Epithelial cell of prostate (primary cell): ENCODE data around the gene SLC6A17.

Source experiments
- DNase-seq: peaks from one replicate; pipeline ENCODE4 v3.0.0-alpha.2; 2011; ENCODE audit warnings: low read depth, low spot score
- H3K27ac ChIP-seq: fragments of 450-650 bp; 2 replicates; pipeline ENCODE4 v1.5.1; 2017; ENCODE audit warnings: mild to moderate bottlenecking

The SLC6A17 gene

DNA sequence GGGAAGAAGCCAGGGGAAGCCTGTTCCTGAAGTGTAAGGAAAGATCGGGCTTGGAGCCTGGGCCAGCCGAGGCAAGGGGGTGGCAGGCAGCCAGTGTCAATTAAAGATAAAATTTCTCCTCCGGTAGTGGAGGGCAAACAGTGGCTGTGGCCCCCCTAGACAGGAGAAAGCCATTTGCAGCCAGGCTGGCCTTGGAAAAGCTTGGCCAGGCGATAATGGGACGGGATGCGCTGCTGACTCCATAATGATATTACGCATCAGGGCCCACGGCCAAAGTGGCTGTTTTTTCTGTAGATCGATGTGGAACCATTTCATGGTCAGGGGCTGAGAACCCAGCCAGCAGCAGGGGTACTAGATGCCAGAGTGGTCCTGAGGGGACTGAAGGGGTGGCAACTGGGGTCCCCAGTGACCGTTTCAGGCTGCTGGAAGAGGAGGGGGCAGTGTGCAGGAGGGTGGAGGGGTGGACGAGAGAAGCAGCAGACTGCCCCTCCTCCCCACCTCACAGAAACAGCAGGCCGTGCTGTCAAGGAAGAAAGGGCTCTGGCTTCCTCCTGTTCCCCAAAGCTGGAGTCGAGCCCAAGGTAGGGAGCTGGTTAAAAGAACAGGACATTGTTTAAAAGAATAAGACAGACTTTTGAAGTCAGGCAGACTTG lies 85.0 kb downstream of the SLC6A17 start:
- no peak for DNase-seq
- peak overlapping the region; percentile 93 for H3K27ac ChIP-seq

- peak; percentile 97 for DNase-seq
- peak overlapping the region; percentile 93 for H3K27ac ChIP-seq
Measured at GRCh38 chr1:110235834-110236682, 85.8 kb downstream of the SLC6A17 start.

DNA sequence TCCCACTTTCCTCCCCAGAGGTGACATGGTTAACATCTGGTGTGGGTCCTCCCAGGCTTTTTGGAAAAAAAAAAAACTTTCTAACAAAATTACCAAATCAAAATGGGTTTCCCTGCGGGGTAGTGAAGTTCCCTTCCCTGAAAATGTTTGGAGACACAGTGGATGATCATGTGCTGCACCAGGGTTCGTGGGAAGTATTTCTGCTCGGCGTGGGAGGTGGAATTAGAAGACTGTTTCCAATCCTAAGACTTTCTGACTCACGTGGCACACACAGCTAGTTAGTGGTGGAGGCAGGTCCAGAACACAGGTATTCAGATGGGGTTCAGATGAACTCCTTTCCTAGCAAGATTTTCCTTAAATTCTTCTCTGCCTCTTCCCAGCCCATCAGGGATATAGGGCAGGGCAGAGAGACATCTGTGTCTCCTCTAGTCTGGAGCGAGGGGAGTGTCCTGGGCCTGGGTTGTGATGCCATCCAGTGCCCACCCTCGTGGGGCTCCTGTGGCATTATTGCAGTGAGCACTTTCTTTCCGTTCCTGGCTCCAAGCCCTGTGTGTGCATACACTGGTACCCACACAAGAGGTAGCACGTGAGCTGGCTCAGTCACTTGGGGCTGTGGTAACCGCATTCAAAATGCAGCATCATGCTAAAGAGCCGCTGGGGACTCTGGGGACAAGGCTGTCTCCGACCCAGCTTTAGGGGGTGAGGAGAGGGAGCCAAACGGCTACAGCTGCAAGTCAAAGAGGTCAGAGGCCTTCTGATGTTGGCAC lies 87.3 kb downstream of the SLC6A17 start:
- no peak for DNase-seq
- no peak overlapping the region for H3K27ac ChIP-seq

DNA sequence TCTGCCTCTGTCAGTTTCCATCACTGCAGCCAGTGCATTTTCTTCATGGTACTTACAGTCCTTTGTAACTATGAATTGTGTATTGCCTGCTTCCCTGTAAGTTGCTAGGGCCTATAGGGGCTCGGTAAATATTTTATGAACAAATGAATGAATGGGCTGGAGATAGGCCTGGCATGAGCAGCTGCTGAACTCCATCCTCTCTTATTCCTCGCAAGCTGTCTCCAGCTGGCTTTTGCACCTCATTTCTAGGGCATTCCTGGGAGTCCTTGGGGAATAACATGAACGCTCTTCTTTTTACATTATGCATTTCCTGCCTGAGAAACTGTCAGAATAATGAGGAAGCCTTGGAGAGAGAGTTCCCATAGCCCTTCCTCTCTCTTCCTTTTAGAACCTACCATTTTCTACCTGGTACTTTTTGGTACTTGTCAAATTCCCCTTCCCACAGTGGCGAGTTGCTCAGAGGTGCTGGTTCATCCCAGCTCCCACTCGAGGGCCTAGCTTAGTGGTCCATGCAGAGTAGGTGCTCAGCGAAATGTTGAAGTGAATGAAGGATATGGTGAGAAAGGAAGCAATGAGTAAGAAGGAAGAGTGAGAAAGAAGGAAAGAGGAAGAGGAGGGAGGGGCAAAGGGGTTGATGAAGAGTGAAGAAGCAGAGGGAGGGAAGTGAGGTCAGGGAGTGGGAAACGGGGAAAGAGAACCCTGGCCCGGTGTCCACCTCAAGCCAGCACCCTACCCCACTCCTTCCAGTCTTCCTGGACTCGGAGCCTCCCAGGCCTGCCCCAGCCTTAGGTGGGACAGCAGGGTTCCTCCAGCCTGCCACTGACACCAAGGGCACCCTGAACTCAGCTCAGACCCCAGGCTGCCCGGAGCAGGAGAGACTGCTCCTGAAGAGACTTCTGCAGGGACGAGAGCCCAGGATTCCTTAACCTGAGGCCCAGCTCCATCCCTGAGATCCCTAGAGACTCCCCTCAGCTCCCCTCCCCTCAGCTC lies 89.4 kb downstream of the SLC6A17 start:
- DNase-seq = no peak
- no peak overlapping the region for H3K27ac ChIP-seq

DNA sequence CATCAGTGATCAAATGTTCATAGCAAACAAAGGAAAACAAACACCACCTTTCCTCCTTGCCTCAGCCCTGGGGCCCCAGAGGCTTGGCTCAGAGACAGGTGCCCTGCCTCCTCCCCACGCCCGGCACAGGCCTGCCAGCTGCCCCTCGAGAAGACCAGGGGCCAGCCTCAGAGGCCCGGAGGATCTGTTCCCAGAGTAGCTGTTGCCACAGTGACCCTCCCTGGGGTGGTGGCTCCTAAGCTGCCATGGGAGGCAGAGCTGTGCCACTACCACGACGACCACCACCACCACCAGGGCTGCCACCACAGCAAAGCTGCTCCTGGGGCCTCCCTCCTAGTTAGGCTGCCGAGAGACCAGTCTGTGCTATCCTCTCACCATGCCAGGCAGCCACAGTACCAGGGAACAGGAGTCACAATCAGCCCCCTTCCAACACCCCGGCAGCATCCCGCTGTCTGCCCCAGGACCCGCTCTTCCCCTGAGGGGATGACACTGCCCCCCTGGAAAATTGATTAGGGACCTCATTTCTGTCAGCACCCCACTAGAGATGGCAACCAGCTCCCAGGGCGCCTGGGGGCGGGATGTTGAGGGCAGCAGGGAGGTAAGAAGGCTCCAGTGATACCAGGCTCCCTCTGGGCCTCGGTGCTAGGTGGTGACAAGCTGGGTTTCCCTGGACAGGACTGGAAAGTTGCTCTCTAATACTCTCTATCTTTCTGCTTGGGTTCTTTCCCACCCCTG lies 90.3 kb downstream of the SLC6A17 start:
- no peak for DNase-seq

GRCh38 chr1:110241516-110241915 lies 91.2 kb downstream of the SLC6A17 start:
- no peak for DNase-seq

More for the DNA sequence above, 90.3 kb downstream of the SLC6A17 start:
- no peak overlapping the region for H3K27ac ChIP-seq

DNA sequence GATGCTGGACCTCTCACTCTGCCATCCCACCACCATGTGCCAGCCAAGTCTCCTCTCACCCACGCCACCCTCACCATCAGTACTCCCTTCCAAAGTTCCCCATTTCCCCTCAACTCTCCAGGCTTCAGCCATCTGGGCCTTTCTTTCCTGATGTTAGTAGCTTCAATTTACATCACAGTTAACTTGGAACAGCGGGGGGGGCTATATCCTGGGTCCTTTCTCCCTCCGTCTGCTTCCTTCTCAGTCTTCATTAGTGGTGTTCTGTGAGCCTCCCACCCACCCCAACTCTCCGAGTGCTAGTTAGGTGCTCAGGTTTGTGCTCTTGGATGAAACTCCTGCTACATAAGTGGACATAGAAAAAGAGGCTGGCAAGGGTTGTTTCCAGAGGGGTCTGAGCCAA lies 91.8 kb downstream of the SLC6A17 start:
- DNase-seq = no peak
- no peak overlapping the region for H3K27ac ChIP-seq

More at GRCh38 chr1:110241516-110241915, 91.2 kb downstream of the SLC6A17 start:
- no peak overlapping the region for H3K27ac ChIP-seq

DNA sequence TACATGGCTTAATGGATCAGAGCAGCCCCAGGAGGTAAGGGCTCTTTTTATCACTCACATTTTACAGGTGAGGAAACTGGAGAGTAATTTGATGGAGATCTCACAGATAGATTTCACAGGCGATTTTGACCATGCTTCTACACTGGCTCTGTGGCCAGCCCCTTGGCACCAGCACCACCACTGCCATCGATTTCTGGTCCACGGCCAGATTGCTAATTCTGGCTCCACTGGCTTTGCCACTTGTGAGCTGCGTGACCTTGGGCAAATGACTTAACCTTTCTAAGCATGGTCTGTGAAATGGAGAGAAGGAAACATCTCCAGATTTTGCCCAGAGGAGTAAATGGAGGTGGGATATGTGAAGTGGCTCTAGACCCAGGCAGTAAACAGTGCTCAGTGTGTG lies 92.4 kb downstream of the SLC6A17 start:
- H3K27ac ChIP-seq = no peak overlapping the region
- DNase-seq = no peak

GRCh38 chr1:110243146-110243545 lies 92.9 kb downstream of the SLC6A17 start:
- H3K27ac ChIP-seq = no peak overlapping the region
- no peak for DNase-seq

- DNase-seq = no peak
- H3K27ac ChIP-seq = no peak overlapping the region
Measured at GRCh38 chr1:110243574-110243973, 93.3 kb downstream of the SLC6A17 start.

DNA sequence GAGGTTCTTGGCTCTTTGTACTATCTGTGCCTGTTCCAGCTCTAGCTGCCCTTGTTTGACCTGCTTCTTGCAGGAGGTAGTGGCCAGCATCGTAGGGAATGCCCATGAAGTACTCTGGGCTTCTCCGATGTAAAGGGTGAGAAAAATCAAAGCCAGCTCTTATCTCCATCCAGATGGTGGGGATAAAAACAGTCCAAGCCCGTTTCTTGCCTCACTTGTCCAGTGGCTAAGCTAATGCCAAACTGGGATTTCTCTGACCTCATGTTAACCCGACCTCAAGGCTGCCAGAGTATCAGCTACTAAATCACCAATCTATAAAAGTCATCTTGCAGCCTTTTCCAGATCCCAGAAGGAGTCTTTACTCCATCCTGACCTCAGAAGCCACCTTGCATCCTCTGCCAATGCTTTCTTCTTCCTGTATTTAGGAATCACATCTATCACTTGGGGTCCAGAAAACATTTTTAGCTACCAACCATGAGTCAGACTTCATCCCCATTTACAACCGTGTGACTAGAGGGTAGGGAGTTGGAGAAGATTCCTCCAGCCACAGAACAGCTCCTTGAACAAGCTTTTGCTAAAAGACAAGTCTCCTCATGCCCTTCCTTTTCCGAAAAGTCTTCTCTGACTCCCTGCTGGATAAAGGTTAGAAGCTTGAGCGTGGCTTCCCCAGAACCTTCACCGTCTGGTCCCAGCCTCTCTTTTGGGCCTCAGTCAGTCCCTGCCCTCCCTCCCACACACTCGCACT lies 95.8 kb downstream of the SLC6A17 start:
- DNase-seq = peak; percentile 31
- no peak overlapping the region for H3K27ac ChIP-seq

GRCh38 chr1:110248746-110249145 lies 98.5 kb downstream of the SLC6A17 start:
- H3K27ac ChIP-seq = no peak overlapping the region
- DNase-seq = no peak

DNA sequence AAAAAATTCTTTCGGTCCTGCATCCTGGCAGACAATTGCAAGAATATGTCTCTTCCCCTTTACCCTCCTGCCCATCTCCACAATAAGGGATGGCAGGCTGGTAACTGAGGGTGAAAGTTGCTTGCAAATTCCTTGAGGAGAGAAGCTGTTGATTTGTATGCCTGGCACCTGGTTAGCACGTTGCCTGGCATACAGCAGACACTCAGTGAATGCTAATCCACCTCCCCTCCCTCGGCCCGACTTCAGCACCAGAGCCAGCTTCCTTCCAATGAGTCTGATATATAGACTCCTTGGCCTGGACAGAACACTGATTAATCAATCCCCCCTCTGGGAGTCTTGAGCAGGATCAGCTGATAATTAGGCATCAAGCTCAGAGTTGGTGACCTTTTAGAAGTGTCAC lies 99.0 kb downstream of the SLC6A17 start:
- DNase-seq = no peak

GRCh38 chr1:110250008-110250407 lies 99.7 kb downstream of the SLC6A17 start:
- DNase-seq = no peak
- H3K27ac ChIP-seq = no peak overlapping the region

More for the DNA sequence above, 99.0 kb downstream of the SLC6A17 start:
- H3K27ac ChIP-seq = no peak overlapping the region

DNA sequence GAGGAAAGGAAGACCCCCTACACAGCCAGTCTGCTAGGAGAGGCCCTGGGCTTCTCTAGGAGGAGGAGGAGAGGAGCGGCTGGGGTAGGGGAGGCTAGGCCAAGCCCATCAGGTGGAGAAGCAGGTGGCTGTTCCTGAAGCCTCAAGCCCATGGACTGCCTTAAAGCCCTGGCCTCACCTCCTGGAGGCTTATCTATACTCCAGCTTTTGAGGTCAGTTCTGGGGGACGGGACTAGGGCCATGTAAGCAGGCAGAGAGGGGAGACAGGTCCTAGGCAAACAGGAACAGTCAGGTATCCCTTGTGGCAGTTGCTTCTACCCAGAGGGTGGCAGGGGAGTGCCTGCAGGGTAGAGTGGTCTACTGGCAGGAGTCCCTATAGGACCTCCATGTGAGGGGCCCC lies 100.5 kb downstream of the SLC6A17 start:
- no peak for DNase-seq
- H3K27ac ChIP-seq = no peak overlapping the region
